Measurements from ENCODE around the gene FGF14.

FGF14 gene

DNA sequence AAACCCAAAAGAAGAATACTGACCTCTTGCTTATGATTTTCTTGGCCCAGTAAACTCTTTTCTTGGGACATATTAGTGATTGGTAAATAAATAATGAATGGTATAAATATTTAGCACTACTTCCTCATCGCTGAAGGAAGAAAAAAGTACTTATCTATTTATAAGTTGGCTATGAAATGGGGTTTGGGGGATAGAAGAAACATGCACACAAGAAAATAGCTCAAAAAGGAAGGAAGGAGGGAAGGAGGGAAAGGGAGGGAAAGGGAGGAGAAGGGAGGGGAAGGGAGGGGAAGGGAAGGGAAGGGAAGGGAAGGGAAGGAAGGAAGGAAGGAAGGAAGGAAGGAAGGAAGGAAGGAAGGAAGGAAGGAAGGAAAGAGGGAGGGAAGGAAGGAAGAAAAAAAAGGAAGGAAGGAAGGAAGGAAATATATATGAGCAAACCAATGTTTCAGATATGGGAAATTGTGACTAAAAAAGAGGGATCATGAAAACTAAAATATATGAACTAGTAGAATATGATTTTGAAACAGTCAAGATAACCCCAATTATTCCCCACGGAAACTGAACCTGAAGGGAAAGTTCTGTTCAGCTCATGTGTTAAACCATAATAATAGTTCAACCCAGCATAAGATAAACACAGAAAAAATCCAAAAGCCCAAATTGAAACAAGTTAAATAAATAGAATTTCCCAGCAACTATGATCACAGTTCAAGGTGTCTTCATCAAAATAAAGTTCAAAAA is 75.3 kb downstream of the FGF14 start:
- DNase-seq (ENCODE audit: low read depth) = no peak
- H3K4me3 ChIP-seq (ENCODE audit: low read depth, low read length) = no peak overlapping the region
- TF ChIP-seq, protein P1, sequence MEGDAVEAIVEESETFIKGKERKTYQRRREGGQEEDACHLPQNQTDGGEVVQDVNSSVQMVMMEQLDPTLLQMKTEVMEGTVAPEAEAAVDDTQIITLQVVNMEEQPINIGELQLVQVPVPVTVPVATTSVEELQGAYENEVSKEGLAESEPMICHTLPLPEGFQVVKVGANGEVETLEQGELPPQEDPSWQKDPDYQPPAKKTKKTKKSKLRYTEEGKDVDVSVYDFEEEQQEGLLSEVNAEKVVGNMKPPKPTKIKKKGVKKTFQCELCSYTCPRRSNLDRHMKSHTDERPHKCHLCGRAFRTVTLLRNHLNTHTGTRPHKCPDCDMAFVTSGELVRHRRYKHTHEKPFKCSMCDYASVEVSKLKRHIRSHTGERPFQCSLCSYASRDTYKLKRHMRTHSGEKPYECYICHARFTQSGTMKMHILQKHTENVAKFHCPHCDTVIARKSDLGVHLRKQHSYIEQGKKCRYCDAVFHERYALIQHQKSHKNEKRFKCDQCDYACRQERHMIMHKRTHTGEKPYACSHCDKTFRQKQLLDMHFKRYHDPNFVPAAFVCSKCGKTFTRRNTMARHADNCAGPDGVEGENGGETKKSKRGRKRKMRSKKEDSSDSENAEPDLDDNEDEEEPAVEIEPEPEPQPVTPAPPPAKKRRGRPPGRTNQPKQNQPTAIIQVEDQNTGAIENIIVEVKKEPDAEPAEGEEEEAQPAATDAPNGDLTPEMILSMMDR (conservative IDR thresholded peaks at IDR 0.05; ENCODE audit: low read depth, low read length) = no peak

DNA sequence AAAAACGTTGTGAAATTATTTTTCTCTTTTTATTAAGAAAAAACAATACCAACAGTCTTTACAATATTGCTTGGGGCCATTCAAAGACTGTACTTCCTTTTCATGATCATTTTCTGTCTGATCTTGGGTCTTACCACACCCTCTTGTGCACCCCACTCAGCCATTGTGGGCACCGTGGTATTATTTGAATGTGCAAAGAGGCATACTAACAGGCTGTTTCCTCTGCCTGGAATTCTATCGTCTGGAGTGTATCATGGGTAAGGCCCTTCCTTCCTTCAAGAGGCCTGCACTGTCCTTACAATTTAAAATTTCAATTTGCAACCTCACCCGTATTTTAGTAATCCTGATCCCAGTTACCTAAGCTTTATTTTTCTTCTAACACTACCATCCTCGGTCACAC is 76.5 kb downstream of the FGF14 start:
- TF ChIP-seq, protein P1 (conservative IDR thresholded peaks at IDR 0.05; ENCODE audit: low read depth, low read length) = no peak
- no peak overlapping the region for H3K4me3 ChIP-seq (ENCODE audit: low read depth, low read length)
- DNase-seq (ENCODE audit: low read depth) = no peak

DNA sequence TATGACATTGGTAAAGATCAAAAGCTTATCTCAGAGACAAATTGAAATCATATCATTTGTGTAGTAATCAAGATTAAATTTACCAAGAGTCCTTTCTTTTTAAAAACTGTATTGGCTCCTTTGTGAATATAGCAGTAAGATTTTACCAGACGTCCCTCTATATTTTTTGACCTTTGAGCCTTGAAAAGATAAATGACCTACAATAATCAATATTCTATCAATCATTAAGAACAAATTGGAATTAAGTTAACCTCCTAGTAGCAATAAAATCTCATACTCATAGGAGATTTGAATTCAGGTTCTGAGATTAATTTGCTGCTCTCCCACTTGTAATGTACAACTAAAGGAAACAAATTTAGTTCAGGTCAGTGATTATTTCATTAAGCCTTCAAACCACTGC is 78.3 kb downstream of the FGF14 start:
- no peak for DNase-seq (ENCODE audit: low read depth)
- TF ChIP-seq, protein P1 (conservative IDR thresholded peaks at IDR 0.05; ENCODE audit: low read depth, low read length) = no peak
- no peak overlapping the region for H3K4me3 ChIP-seq (ENCODE audit: low read depth, low read length)

DNA sequence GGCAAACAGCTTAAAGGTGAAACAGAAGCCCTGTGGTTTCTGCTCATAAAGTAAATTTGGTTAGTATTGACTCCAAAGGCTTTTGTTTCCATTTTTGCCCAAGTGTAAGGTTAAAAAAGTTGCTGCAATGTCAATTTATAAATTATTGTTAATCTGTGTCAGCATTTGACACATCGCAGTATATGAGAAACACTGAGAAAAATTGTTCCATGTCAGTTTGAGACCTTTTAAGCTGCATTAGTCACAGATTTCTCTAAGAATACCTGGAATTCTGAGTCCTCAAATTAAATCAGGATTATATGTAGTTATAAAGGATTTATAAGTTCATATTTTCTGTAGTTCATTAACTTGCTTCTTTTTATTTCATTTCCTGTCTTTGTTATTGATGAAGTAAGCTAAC is 78.8 kb downstream of the FGF14 start:
- TF ChIP-seq, protein P1 (conservative IDR thresholded peaks at IDR 0.05; ENCODE audit: low read depth, low read length) = no peak
- DNase-seq (ENCODE audit: low read depth) = no peak
- no peak overlapping the region for H3K4me3 ChIP-seq (ENCODE audit: low read depth, low read length)

DNA sequence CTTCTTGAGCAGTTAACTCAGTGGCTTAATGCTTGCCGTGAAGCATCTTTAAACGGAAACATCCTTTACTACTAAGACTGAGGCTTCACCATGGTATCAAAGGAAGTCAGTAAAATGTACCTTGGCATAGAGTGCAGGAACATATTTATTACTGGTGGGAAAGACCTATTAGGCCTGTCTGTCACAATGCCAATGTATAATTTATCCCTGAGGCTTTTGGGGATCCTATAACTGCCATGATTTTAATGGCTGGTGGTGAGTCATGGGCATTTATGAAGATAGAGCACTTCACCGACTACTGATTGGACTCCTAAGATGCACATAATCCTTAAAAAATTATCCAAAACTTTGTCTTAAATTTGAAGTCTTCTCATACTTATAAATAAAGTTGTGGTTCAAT is 79.6 kb downstream of the FGF14 start:
- no peak for DNase-seq (ENCODE audit: low read depth)
- no peak overlapping the region for H3K4me3 ChIP-seq (ENCODE audit: low read depth, low read length)
- TF ChIP-seq, protein P1 (conservative IDR thresholded peaks at IDR 0.05; ENCODE audit: low read depth, low read length) = no peak

DNA sequence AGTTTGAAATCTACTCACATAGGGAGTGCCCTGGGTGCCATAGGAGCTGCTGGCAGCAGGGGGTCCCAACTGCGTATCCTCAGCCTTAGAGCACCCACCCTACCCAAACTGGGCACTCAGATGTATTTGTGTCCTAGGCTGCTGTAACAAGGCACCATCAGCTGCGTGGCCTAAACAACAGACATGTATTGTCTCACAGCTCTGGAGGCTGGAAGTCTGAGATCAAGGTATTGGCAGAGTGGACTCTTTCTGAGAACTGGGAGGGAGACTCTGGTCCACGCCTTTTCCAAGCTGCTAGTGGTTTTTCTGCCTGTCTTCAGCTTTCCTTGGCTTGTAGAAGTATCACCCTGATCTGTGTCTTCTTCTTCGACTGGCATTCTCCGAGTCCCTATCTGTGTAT is 83.6 kb downstream of the FGF14 start:
- no peak for DNase-seq (ENCODE audit: low read depth)
- TF ChIP-seq, protein P1 (conservative IDR thresholded peaks at IDR 0.05; ENCODE audit: low read depth, low read length) = no peak
- H3K4me3 ChIP-seq (ENCODE audit: low read depth, low read length) = no peak overlapping the region

DNA sequence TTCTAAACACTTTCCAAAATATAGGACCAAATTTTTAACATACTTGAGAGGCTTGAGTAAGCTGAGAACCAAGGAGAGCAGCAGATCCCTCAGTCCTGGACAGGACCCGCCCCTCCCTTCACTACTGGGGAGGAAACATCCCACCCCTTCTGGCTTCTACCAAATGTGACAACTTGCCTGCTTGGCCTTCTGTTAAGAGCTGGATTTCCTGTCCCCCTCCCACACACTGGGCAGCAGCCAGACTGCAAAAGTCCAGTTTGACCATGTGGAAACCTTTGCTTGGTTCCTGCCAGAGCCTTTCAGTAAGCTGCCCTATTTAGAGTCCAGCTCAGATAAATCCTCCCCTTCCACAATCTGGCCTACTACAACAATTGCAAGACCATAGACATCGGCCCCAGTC is 84.3 kb downstream of the FGF14 start:
- no peak overlapping the region for H3K4me3 ChIP-seq (ENCODE audit: low read depth, low read length)
- TF ChIP-seq, protein P1 (conservative IDR thresholded peaks at IDR 0.05; ENCODE audit: low read depth, low read length) = no peak
- DNase-seq (ENCODE audit: low read depth) = peak; percentile 63

All from choroid plexus epithelial cell (primary cell).